DND-41 (cell line): ENCODE data around the gene SLC10A4.
"Not testable (repeated sequence)": the region's sequence is repeated elsewhere in the genome, so short reads cannot be mapped to it uniquely, and the experiment has no call there.

Experiments used
- ATAC-seq: fragments of 200-7000 bp; cut with Tn5 transposase; 3 replicates; pipeline ENCODE4 v1.9.1; 2021; ENCODE audit warnings: low read depth; ENCODE audit not compliant: insufficient read depth
- DNase-seq: peaks from one replicate; pipeline ENCODE4 v3.0.0-alpha.2; 2020
- H2AFZ ChIP-seq: 2 replicates; pipeline ENCODE4 v1.6.0; 2012; ENCODE audit warnings: low read depth, low read length
- H3K27ac ChIP-seq: 2 replicates; pipeline ENCODE4 v1.5.1; 2012; ENCODE audit warnings: low read length, inconsistent platforms
- H3K27me3 ChIP-seq: fragments of 200-600 bp; sonication (generic); 2 replicates; pipeline ENCODE4 v1.6.0; 2012; ENCODE audit warnings: low read length, mild to moderate bottlenecking, inconsistent platforms; ENCODE audit not compliant: insufficient read depth, poor library complexity
- H3K36me3 ChIP-seq: 2 replicates; pipeline ENCODE4 v1.5.1; 2012; ENCODE audit warnings: low read length, inconsistent platforms; ENCODE audit not compliant: insufficient read depth
- H3K4me1 ChIP-seq: 2 replicates; pipeline ENCODE4 v1.5.1; 2012; ENCODE audit warnings: mild to moderate bottlenecking, low read length; ENCODE audit not compliant: insufficient read depth
- H3K4me2 ChIP-seq: 2 replicates; pipeline ENCODE4 v1.6.0; 2012; ENCODE audit warnings: mild to moderate bottlenecking, moderate library complexity, low read length, inconsistent platforms; ENCODE audit not compliant: insufficient read depth
- H3K4me3 ChIP-seq, 2 experiments: fragments of 200-600 bp in 1 of 2; shearing (Covaris generic) in 1 of 2; 2 replicates each; pipeline ENCODE4 v1.5.1; 2012 to 2016; ENCODE audit warnings: inconsistent platforms in 2 of 2, low read length in 2 of 2, mild to moderate bottlenecking in 2 of 2, low read depth in 1 of 2, moderate library complexity in 1 of 2
- H3K79me2 ChIP-seq: 2 replicates; pipeline ENCODE4 v1.6.0; 2012; ENCODE audit warnings: low read length, inconsistent platforms; ENCODE audit not compliant: insufficient read depth
- H3K9ac ChIP-seq: 2 replicates; pipeline ENCODE4 v1.6.0; 2012; ENCODE audit warnings: low read depth, mild to moderate bottlenecking, inconsistent platforms, low read length, moderate library complexity
- H3K9me3 ChIP-seq: 2 replicates; pipeline ENCODE4 v1.5.1; 2012; ENCODE audit warnings: low read length, moderate library complexity, mild to moderate bottlenecking, inconsistent platforms; ENCODE audit not compliant: insufficient read depth, severe bottlenecking
- H4K20me1 ChIP-seq: 2 replicates; pipeline ENCODE4 v1.6.0; 2012; ENCODE audit warnings: low read length; ENCODE audit not compliant: insufficient read depth
- CTCF ChIP-seq: IDR thresholded peaks from 2 replicates; pipeline ENCODE4 v1.5.1; 2012; ENCODE audit warnings: borderline replicate concordance, low read length, moderate library complexity, mild to moderate bottlenecking; ENCODE audit not compliant: poor library complexity, severe bottlenecking; ENCODE audit errors: extremely low read depth
- EZH2 ChIP-seq: IDR thresholded peaks from 3 replicates; pipeline ENCODE4 v1.6.1; 2012; ENCODE audit warnings: borderline replicate concordance, low read depth, mild to moderate bottlenecking, moderate library complexity, low read length, inconsistent platforms; ENCODE audit not compliant: severe bottlenecking

The SLC10A4 gene

GRCh38 chr4:48483006-48483776, at the start of gene SLC10A4:
SLC10A4 (plus strand) TSS chr4:48483343; CDS start chr4:48483562, 219 bp downstream.
- Histone ChIP-seq H3K79me2 (no peaks in the 10 kb centered on the region), H3K4me1 (no peaks in the 10 kb centered on the region), H3K27me3 (no peaks in the 10 kb centered on the region), H2AFZ (no peak within 1 kb of the TSS), H3K4me2 (no peak within 1 kb of the TSS), H4K20me1 (no peaks in the 10 kb centered on the region), H3K36me3 (no peaks in the 10 kb centered on the region), H3K27ac (no peak within 1 kb of the TSS), H3K4me3 (no peak within 1 kb of the TSS), H3K9ac (no peak within 1 kb of the TSS), H3K9me3 (no peaks in the 10 kb centered on the region)
- ATAC-seq = no peak
- no peak for TF ChIP-seq EZH2
- TF ChIP-seq CTCF = no peak
- no peak for DNase-seq

- Histone ChIP-seq H3K36me3 (no peaks in the 10 kb centered on the region), H3K4me1 (no peaks in the 10 kb centered on the region), H3K4me3 (no peak overlapping the region), H3K27ac (no peak overlapping the region), H2AFZ (no peak overlapping the region), H4K20me1 (no peaks in the 10 kb centered on the region), H3K79me2 (no peaks in the 10 kb centered on the region), H3K27me3 (no peaks in the 10 kb centered on the region), H3K4me2 (no peak overlapping the region), H3K9me3 (no peaks in the 10 kb centered on the region), H3K9ac (no peak overlapping the region)
- DNase-seq = no peak
- no peak for ATAC-seq
- TF ChIP-seq CTCF = no peak
- TF ChIP-seq EZH2 = no peak
Measured at GRCh38 chr4:48436318-48436717, 46.8 kb upstream of the SLC10A4 start.

GRCh38 chr4:48439988-48440387, 43.2 kb upstream of the SLC10A4 start:
- ATAC-seq (no peak), DNase-seq (no peak)
- no peaks in the 10 kb centered on the region for H3K36me3 ChIP-seq
- H3K9ac ChIP-seq = no peak overlapping the region
- no peak overlapping the region for H2AFZ ChIP-seq
- no peak overlapping the region for H3K4me3 ChIP-seq
- no peaks in the 10 kb centered on the region for H3K9me3 ChIP-seq
- TF ChIP-seq CTCF (no peak), EZH2 (no peak)
- no peak overlapping the region for H3K4me2 ChIP-seq
- no peak overlapping the region for H3K27ac ChIP-seq
- H3K79me2 ChIP-seq = no peaks in the 10 kb centered on the region
- H3K27me3 ChIP-seq = no peaks in the 10 kb centered on the region
- no peaks in the 10 kb centered on the region for H4K20me1 ChIP-seq
- no peaks in the 10 kb centered on the region for H3K4me1 ChIP-seq

- H3K9me3 ChIP-seq, H3K4me2 ChIP-seq, H2AFZ ChIP-seq, H3K9ac ChIP-seq, H3K79me2 ChIP-seq, H3K36me3 ChIP-seq, ATAC-seq, H3K27me3 ChIP-seq, H3K4me1 ChIP-seq, H3K4me3 ChIP-seq, H4K20me1 ChIP-seq, DNase-seq, H3K27ac ChIP-seq: not testable (repeated sequence)
Measured at GRCh38 chr4:48440914-48441313, 42.2 kb upstream of the SLC10A4 start.
